NCI-H1105 (cell line): Measurements from ENCODE around the gene DDI2.
"Not testable (repeated sequence)": the region's sequence is repeated elsewhere in the genome, so short reads cannot be mapped to it uniquely, and the experiment has no call there.

ENCODE experiments used
- DNase-seq: peaks from one replicate; lab custom pipeline; 2025; lab: John Stamatoyannopoulos, UW

Gene DDI2

GRCh38 chr1:15678578-15678977 lies 61.3 kb downstream of the DDI2 start:
- no peak for DNase-seq

- DNase-seq: no peak
Measured at GRCh38 chr1:15680131-15680530, 62.9 kb downstream of the DDI2 start.

GRCh38 chr1:15680561-15681348 lies 63.5 kb downstream of the DDI2 start:
- no peak for DNase-seq

GRCh38 chr1:15681349-15682292 lies 64.4 kb downstream of the DDI2 start:
- no peak for DNase-seq

- no peak for DNase-seq
Measured at GRCh38 chr1:15682936-15683341, 65.7 kb downstream of the DDI2 start.

GRCh38 chr1:15683345-15684039 lies 66.2 kb downstream of the DDI2 start:
- DNase-seq: no peak

GRCh38 chr1:15684042-15684461 lies 66.8 kb downstream of the DDI2 start, which contains the start of gene PLEKHM2:
Gene PLEKHM2, plus strand, starts transcription at chr1:15684320. Its CDS starts 239 bp downstream, at chr1:15684559.
- peak; percentile 31 for DNase-seq

- DNase-seq: no peak
Measured at GRCh38 chr1:15684468-15685291, 67.4 kb downstream of the DDI2 start.

GRCh38 chr1:15685820-15686219 lies 68.6 kb downstream of the DDI2 start:
- DNase-seq: no peak

- DNase-seq: no peak
Measured at GRCh38 chr1:15687446-15687845, 70.2 kb downstream of the DDI2 start.

GRCh38 chr1:15690317-15690716 lies 73.1 kb downstream of the DDI2 start:
- DNase-seq: no peak

GRCh38 chr1:15691434-15692032 lies 74.3 kb downstream of the DDI2 start:
- no peak for DNase-seq

GRCh38 chr1:15692121-15692682 lies 74.9 kb downstream of the DDI2 start:
- no peak for DNase-seq

- no peak for DNase-seq
Measured at GRCh38 chr1:15693371-15693770, 76.1 kb downstream of the DDI2 start.

GRCh38 chr1:15696956-15697521 lies 79.8 kb downstream of the DDI2 start:
- DNase-seq: no peak

- no peak for DNase-seq
Measured at GRCh38 chr1:15698201-15698600, 80.9 kb downstream of the DDI2 start.

- DNase-seq: not testable (repeated sequence)
Measured at GRCh38 chr1:15699321-15699720, 82.1 kb downstream of the DDI2 start.

GRCh38 chr1:15700508-15700907 lies 83.2 kb downstream of the DDI2 start:
- no peak for DNase-seq

GRCh38 chr1:15701784-15702183 lies 84.5 kb downstream of the DDI2 start:
- DNase-seq: no peak
